HEK293T (cell line): ENCODE measurements around the gene PLA1A.

Source experiments
- BHLHE40 ChIP-seq: fragments of 450-650 bp; IDR thresholded peaks from 2 replicates; pipeline ENCODE4 v1.6.1; 2016; ENCODE audit warnings: mild to moderate bottlenecking, moderate library complexity, borderline replicate concordance
- CTBP1 ChIP-seq: fragments of 450-650 bp; IDR thresholded peaks from 2 replicates; pipeline ENCODE4 v1.6.1; 2016; ENCODE audit warnings: borderline replicate concordance
- FOXA1 ChIP-seq: fragments of 450-650 bp; IDR thresholded peaks from 2 replicates; pipeline ENCODE4 v1.6.1; 2016; ENCODE audit warnings: mild to moderate bottlenecking
- FOXK2 ChIP-seq: fragments of 450-650 bp; IDR thresholded peaks from 2 replicates; pipeline ENCODE4 v1.6.1; 2016; ENCODE audit warnings: mild to moderate bottlenecking
- FOXM1 ChIP-seq: fragments of 450-650 bp; IDR thresholded peaks from 2 replicates; pipeline ENCODE4 v1.6.1; 2017; ENCODE audit warnings: mild to moderate bottlenecking, borderline replicate concordance
- HDGF ChIP-seq: fragments of 450-650 bp; IDR thresholded peaks from 2 replicates; pipeline ENCODE4 v1.6.1; 2017; ENCODE audit warnings: antibody characterized with exemption, borderline replicate concordance
- L3MBTL2 ChIP-seq: fragments of 450-650 bp; conservative IDR thresholded peaks from 2 replicates; pipeline ENCODE4 v1.6.1; 2016; ENCODE audit warnings: mild to moderate bottlenecking
- NFRKB ChIP-seq: fragments of 450-650 bp; IDR thresholded peaks from 2 replicates; pipeline ENCODE4 v1.6.1; 2016; ENCODE audit warnings: mild to moderate bottlenecking, moderate library complexity
- SP1 ChIP-seq: fragments of 450-650 bp; IDR thresholded peaks from 2 replicates; pipeline ENCODE4 v1.6.1; 2017
- SUZ12 ChIP-seq: fragments of 450-650 bp; IDR thresholded peaks from 2 replicates; pipeline ENCODE4 v1.6.1; 2016; ENCODE audit warnings: mild to moderate bottlenecking
- TARDBP ChIP-seq: fragments of 450-650 bp; IDR thresholded peaks from 2 replicates; pipeline ENCODE4 v1.6.1; 2016
- ZNF384 ChIP-seq: fragments of 450-650 bp; IDR thresholded peaks from 2 replicates; pipeline ENCODE4 v1.6.1; 2016

GRCh38 chr3:119608405-119609000 is 10.8 kb downstream of the PLA1A start:
- TF ChIP-seq L3MBTL2 (no peak), BHLHE40 (no peak), TARDBP (no peak), FOXA1 (no peak), FOXM1 (no peak), NFRKB (no peak), ZNF384 (no peak), HDGF (no peak), CTBP1 (no peak), FOXK2 (no peak), SUZ12 (no peak), SP1 (no peak)
